ENCODE measurements around the gene CEMIP. TPM values are rescaled to one million over a fixed set of nuclear protein-coding genes. Genes with fewer than 3 reads are reported as not detected.

Gene CEMIP
- total RNA-seq, 1 donor from 2014 or later, result not detected

GRCh38 chr15:80940851-80941250 lies 161.7 kb downstream of the CEMIP start:
- no peaks in the 10 kb centered on the region for H3K4me1 ChIP-seq
- H3K9ac ChIP-seq, result no peak overlapping the region
- TF ChIP-seq EZH2phosphoT487 (IDR thresholded peaks at IDR 0.05) (no peak), EZH2 (IDR thresholded peaks at IDR 0.05) (no peak), CTCF (IDR thresholded peaks at IDR 0.05) (no peak)
- Mint-ChIP-seq H3K27me3 (ENCODE audit: insufficient read depth, low read depth) (no peaks in the 10 kb centered on the region), H3K4me3 (no peak overlapping the region), H3K4me1 (no peaks in the 10 kb centered on the region), H3K9me3 (no peaks in the 10 kb centered on the region), H3K36me3 (peaks cover 7% of the 10 kb centered on the region), H3K27ac (no peak overlapping the region)
- no peaks in the 10 kb centered on the region for H3K36me3 ChIP-seq
- no peaks in the 10 kb centered on the region for H3K27me3 ChIP-seq
- no peaks in the 10 kb centered on the region for H4K20me1 ChIP-seq (ENCODE audit: low read depth)
- H3K9me3 ChIP-seq (ENCODE audit: low read depth), result no peaks in the 10 kb centered on the region
- no peak overlapping the region for H3K4me2 ChIP-seq
- H3K4me3 ChIP-seq, result no peak overlapping the region
- H3K79me2 ChIP-seq (ENCODE audit: low read depth), result no peaks in the 10 kb centered on the region
- H2AFZ ChIP-seq (replicated peaks), result no peak overlapping the region
- H3K27ac ChIP-seq, result no peak overlapping the region
- no peaks in the 10 kb centered on the region for H3F3A ChIP-seq (ENCODE audit: low read depth)
- DNase-seq (ENCODE audit: low spot score), result no peak

- H3K4me1 ChIP-seq, result no peaks in the 10 kb centered on the region
- no peak overlapping the region for H2AFZ ChIP-seq (replicated peaks)
- no peaks in the 10 kb centered on the region for H3K79me2 ChIP-seq (ENCODE audit: low read depth)
- H4K20me1 ChIP-seq (ENCODE audit: low read depth), result no peaks in the 10 kb centered on the region
- no peak overlapping the region for H3K27ac Mint-ChIP-seq
- H3K27me3 ChIP-seq, result no peaks in the 10 kb centered on the region
- H3K9me3 ChIP-seq (ENCODE audit: low read depth), result no peaks in the 10 kb centered on the region
- H3K36me3 Mint-ChIP-seq, result peaks cover 13% of the 10 kb centered on the region
- no peaks in the 10 kb centered on the region for H3K9me3 Mint-ChIP-seq
- H3K4me3 ChIP-seq, result no peak overlapping the region
- H3K4me3 Mint-ChIP-seq, result no peak overlapping the region
- no peak for TF ChIP-seq EZH2phosphoT487 (IDR thresholded peaks at IDR 0.05)
- TF ChIP-seq EZH2 (IDR thresholded peaks at IDR 0.05), result no peak
- no peak for TF ChIP-seq CTCF (IDR thresholded peaks at IDR 0.05)
- no peak overlapping the region for H3K9ac ChIP-seq
- no peak overlapping the region for H3K4me2 ChIP-seq
- H3K27me3 Mint-ChIP-seq (ENCODE audit: insufficient read depth, low read depth), result no peaks in the 10 kb centered on the region
- no peaks in the 10 kb centered on the region for H3K36me3 ChIP-seq
- no peak overlapping the region for H3K27ac ChIP-seq
- no peaks in the 10 kb centered on the region for H3K4me1 Mint-ChIP-seq
- no peak for DNase-seq (ENCODE audit: low spot score)
- no peaks in the 10 kb centered on the region for H3F3A ChIP-seq (ENCODE audit: low read depth)
Measured at GRCh38 chr15:80942266-80942665, 163.1 kb downstream of the CEMIP start.

GRCh38 chr15:80942746-80943565 lies 163.8 kb downstream of the CEMIP start:
- Histone ChIP-seq H3F3A (ENCODE audit: low read depth) (no peaks in the 10 kb centered on the region), H3K4me2 (no peak overlapping the region), H2AFZ (replicated peaks) (no peak overlapping the region), H3K79me2 (ENCODE audit: low read depth) (no peaks in the 10 kb centered on the region), H4K20me1 (ENCODE audit: low read depth) (no peaks in the 10 kb centered on the region), H3K4me1 (no peaks in the 10 kb centered on the region), H3K9ac (no peak overlapping the region), H3K9me3 (ENCODE audit: low read depth) (no peaks in the 10 kb centered on the region), H3K27ac (no peak overlapping the region), H3K36me3 (no peaks in the 10 kb centered on the region), H3K4me3 (no peak overlapping the region), H3K27me3 (no peaks in the 10 kb centered on the region)
- no peak for DNase-seq (ENCODE audit: low spot score)
- Mint-ChIP-seq H3K4me1 (no peaks in the 10 kb centered on the region), H3K27me3 (ENCODE audit: insufficient read depth, low read depth) (no peaks in the 10 kb centered on the region), H3K4me3 (no peak overlapping the region), H3K27ac (no peak overlapping the region), H3K9me3 (no peaks in the 10 kb centered on the region), H3K36me3 (peaks cover 13% of the 10 kb centered on the region)
- TF ChIP-seq EZH2 (IDR thresholded peaks at IDR 0.05) (no peak), CTCF (IDR thresholded peaks at IDR 0.05) (no peak)

Measured in neural progenitor cell (in vitro differentiated cells).